T follicular helper cell (primary cell): ENCODE data around the gene GPR155.
"Not testable (repeated sequence)": the region's sequence is repeated elsewhere in the genome, so short reads cannot be mapped to it uniquely, and the experiment has no call there.

Experiments used
- DNase-seq: peaks from one replicate; pipeline ENCODE4 v3.0.0-alpha.2; 2020; ENCODE audit warnings: low read depth

GPR155 gene

GRCh38 chr2:174490051-174490450 lies 3.2 kb upstream of the GPR155 start:
- no peak for DNase-seq

- not testable (repeated sequence) for DNase-seq
Measured at GRCh38 chr2:174489520-174489919, 2.7 kb upstream of the GPR155 start.

- DNase-seq: no peak
Measured at GRCh38 chr2:174487820-174488162, 962 bp upstream of the GPR155 start.

GRCh38 chr2:174487108-174487819 lies 435 bp upstream of the GPR155 start:
- peak; percentile 91 for DNase-seq

GRCh38 chr2:174485788-174486562 lies 854 bp downstream of the GPR155 start:
- DNase-seq: no peak

GRCh38 chr2:174485045-174485444 lies 1.8 kb downstream of the GPR155 start:
- not testable (repeated sequence) for DNase-seq

- DNase-seq: no peak
Measured at GRCh38 chr2:174484573-174484972, 2.3 kb downstream of the GPR155 start.

- no peak for DNase-seq
Measured at GRCh38 chr2:174482854-174483253, 4.0 kb downstream of the GPR155 start.

GRCh38 chr2:174477759-174478158 lies 9.1 kb downstream of the GPR155 start:
- DNase-seq: no peak

- DNase-seq: no peak
Measured at GRCh38 chr2:174473796-174474195, 13.0 kb downstream of the GPR155 start.

GRCh38 chr2:174465327-174465726 lies 21.5 kb downstream of the GPR155 start:
- no peak for DNase-seq

- no peak for DNase-seq
Measured at GRCh38 chr2:174461221-174461620, 25.6 kb downstream of the GPR155 start.

GRCh38 chr2:174454566-174454965 lies 32.3 kb downstream of the GPR155 start:
- DNase-seq: no peak

GRCh38 chr2:174450021-174450816 lies 36.6 kb downstream of the GPR155 start:
- no peak for DNase-seq

GRCh38 chr2:174449033-174449432 lies 37.8 kb downstream of the GPR155 start:
- no peak for DNase-seq

GRCh38 chr2:174446531-174446930 lies 40.3 kb downstream of the GPR155 start:
- no peak for DNase-seq

- DNase-seq: no peak
Measured at GRCh38 chr2:174445248-174445647, 41.6 kb downstream of the GPR155 start.

GRCh38 chr2:174444761-174445160 lies 42.1 kb downstream of the GPR155 start:
- no peak for DNase-seq

GRCh38 chr2:174442546-174443510 lies 44.0 kb downstream of the GPR155 start:
- no peak for DNase-seq

- no peak for DNase-seq
Measured at GRCh38 chr2:174439950-174440349, 46.9 kb downstream of the GPR155 start.

- no peak for DNase-seq
Measured at GRCh38 chr2:174439323-174439722, 47.5 kb downstream of the GPR155 start.
